Liver (tissue), 9 donors: ENCODE data around the gene POMT1. TPM values are rescaled to one million over a fixed set of nuclear protein-coding genes. Genes with fewer than 3 reads are reported as not detected.

Experiments
- DNase-seq: peaks from one replicate; pipeline ENCODE4 v3.0.0-alpha.2; 2017; ENCODE audit warnings: low spot score
- H3K27ac ChIP-seq, 2 donors: one replicate each; pipeline ENCODE4 v1.7.0; 2013; ENCODE audit warnings: inconsistent platforms in 2 of 2, low read length in 2 of 2, control low read depth in 1 of 2, low read depth in 1 of 2, mild to moderate bottlenecking in 1 of 2
- H3K27me3 ChIP-seq, 4 donors: one replicate each; pipeline versions ENCODE4 v1.6.1 to v1.7.0; 2013; ENCODE audit warnings: low read length in 3 of 4, inconsistent platforms in 1 of 4, mild to moderate bottlenecking in 1 of 4, moderate library complexity in 1 of 4; ENCODE audit not compliant: control insufficient read depth in 4 of 4, insufficient read depth in 4 of 4
- H3K36me3 ChIP-seq, 4 donors: one replicate each; pipeline versions ENCODE4 v1.6.1 to v1.7.0; 2013; ENCODE audit warnings: low read length in 3 of 4, mild to moderate bottlenecking in 3 of 4, low read depth in 1 of 4, moderate library complexity in 1 of 4; ENCODE audit not compliant: control insufficient read depth in 4 of 4, insufficient read depth in 3 of 4
- H3K4me1 ChIP-seq, 4 donors: one replicate each; pipeline versions ENCODE4 v1.6.1 to v1.7.0; 2013; ENCODE audit warnings: low read length in 3 of 4, mild to moderate bottlenecking in 3 of 4, moderate library complexity in 1 of 4; ENCODE audit not compliant: control insufficient read depth in 4 of 4, insufficient read depth in 4 of 4
- H3K4me3 ChIP-seq, 3 donors: one replicate each; pipeline versions ENCODE4 v1.6.1 to v1.7.0; 2013; ENCODE audit warnings: low read length in 3 of 3, control low read depth in 1 of 3, low read depth in 1 of 3, mild to moderate bottlenecking in 1 of 3
- H3K9ac ChIP-seq, 2 donors: one replicate each; pipeline ENCODE4 v1.7.0; 2013; ENCODE audit warnings: low read length in 2 of 2, mild to moderate bottlenecking in 2 of 2, moderate library complexity in 2 of 2, control low read depth in 1 of 2, low read depth in 1 of 2
- H3K9me3 ChIP-seq, 4 donors: one replicate each; pipeline versions ENCODE4 v1.6.1 to v1.7.0; 2013; ENCODE audit warnings: low read length in 3 of 4; ENCODE audit not compliant: control insufficient read depth in 4 of 4
- ATF3 ChIP-seq: IDR thresholded peaks from 2 replicates; pipeline ENCODE4 v1.6.1; 2016; ENCODE audit warnings: antibody characterized with exemption
- CTCF ChIP-seq: fragments of 150-350 bp; IDR thresholded peaks from 2 replicates; pipeline ENCODE4 v1.5.1; 2017; ENCODE audit warnings: improper control_type of control experiment, low read depth, low read length; ENCODE audit not compliant: missing input control
- EGR1 ChIP-seq, 2 donors: IDR thresholded peaks; 2 replicates each; pipeline ENCODE4 v1.6.1; 2016 to 2018; ENCODE audit warnings: antibody characterized with exemption in 2 of 2, low read depth in 2 of 2
- FOXA1 ChIP-seq: IDR thresholded peaks from 2 replicates; pipeline ENCODE4 v1.6.1; 2016; ENCODE audit warnings: antibody characterized with exemption
- FOXA2 ChIP-seq: IDR thresholded peaks from 2 replicates; pipeline ENCODE4 v1.6.1; 2016; ENCODE audit warnings: antibody characterized with exemption
- GABPA ChIP-seq, 2 donors: IDR thresholded peaks in 1 of 2; conservative IDR thresholded peaks in 1 of 2; 2 replicates each; pipeline ENCODE4 v1.6.1; 2016; ENCODE audit warnings: antibody characterized with exemption in 2 of 2, mild to moderate bottlenecking in 1 of 2, moderate library complexity in 1 of 2
- HNF4A ChIP-seq, 2 donors: conservative IDR thresholded peaks; 2 replicates each; pipeline ENCODE4 v1.6.1; 2016; ENCODE audit warnings: antibody characterized with exemption in 2 of 2, mild to moderate bottlenecking in 2 of 2
- HNF4G ChIP-seq: IDR thresholded peaks from 2 replicates; pipeline ENCODE4 v1.6.1; 2016; ENCODE audit warnings: antibody characterized with exemption
- JUND ChIP-seq, 2 donors: IDR thresholded peaks; 2 replicates each; pipeline ENCODE4 v1.6.1; 2016; ENCODE audit warnings: antibody characterized with exemption in 2 of 2
- MAX ChIP-seq: IDR thresholded peaks from 2 replicates; pipeline ENCODE4 v1.6.1; 2016; ENCODE audit warnings: antibody characterized with exemption
- NR2F2 ChIP-seq: IDR thresholded peaks from 2 replicates; pipeline ENCODE4 v1.6.1; 2016; ENCODE audit warnings: antibody characterized with exemption
- RAD21 ChIP-seq, 2 donors: IDR thresholded peaks; 2 replicates each; pipeline ENCODE4 v1.6.1; 2016; ENCODE audit warnings: antibody characterized with exemption in 2 of 2, mild to moderate bottlenecking in 2 of 2
- RXRA ChIP-seq, 2 donors: IDR thresholded peaks; 2 replicates each; pipeline ENCODE4 v1.6.1; 2017 to 2018; ENCODE audit warnings: antibody characterized with exemption in 2 of 2, mild to moderate bottlenecking in 1 of 2
- SP1 ChIP-seq: IDR thresholded peaks from 2 replicates; pipeline ENCODE4 v1.6.1; 2018; ENCODE audit warnings: antibody characterized with exemption, mild to moderate bottlenecking
- TAF1 ChIP-seq: conservative IDR thresholded peaks from 2 replicates; pipeline ENCODE4 v1.6.1; 2016; ENCODE audit warnings: antibody characterized with exemption, mild to moderate bottlenecking
- YY1 ChIP-seq: IDR thresholded peaks from 2 replicates; pipeline ENCODE4 v1.6.1; 2016; ENCODE audit warnings: antibody characterized with exemption, mild to moderate bottlenecking
- ZBTB33 ChIP-seq: IDR thresholded peaks from 2 replicates; pipeline ENCODE4 v1.6.1; 2016; ENCODE audit warnings: antibody characterized with exemption
- WGBS: extraction: QIAGEN DNeasy Blood & Tissue Kit; methylation state at CpG from one replicate; pipeline ENCODE4 v1.1.7; 2013; 5-methylcytosine and 5-hydroxymethylcytosine counted together
- polyA plus RNA-seq, 2 donors: library from polyadenylated mRNA; stranded (reverse) in 1 of 2; unstranded in 1 of 2; fragments of 200-250 nt in 1 of 2; fragments of >200 nt in 1 of 2; fragmentation: Nextera tagmentation in 1 of 2; extraction: Ambion mirVana in 1 of 2; gene quantifications; one replicate each; pipeline versions ENCODE4 v1.2.1 to v1.2.3, GENCODE V29; 2013 to 2015
- total RNA-seq, 2 donors: library from RNA; depleted of rRNA; stranded (reverse); fragments of >200 nt; gene quantifications; one replicate each; pipeline ENCODE4 v1.2.3, GENCODE V29; 2014
- donor health status: healthy.
- donor health status: healthy.
- donor health status: healthy.
- donor health status: healthy.
- donor health status: healthy.

POMT1 gene
- total and polyA plus RNA-seq, 4 donors: 11.2 to 14.2 (median 11.6) TPM

GRCh38 chr9:131475956-131476776 lies 26.6 kb upstream of the POMT1 start:
- TF ChIP-seq SP1 (no peak), HNF4A (conservative IDR thresholded peaks at IDR 0.05) (no peak), YY1 (no peak), FOXA2 (no peak), TAF1 (no peak), ATF3 (no peak), CTCF (peak; percentile 18), RAD21 (IDR thresholded peaks at IDR 0.05) (peak; percentile 9 to 53), RXRA (IDR thresholded peaks at IDR 0.05) (no peak), ZBTB33 (no peak), FOXA1 (no peak), NR2F2 (no peak), EGR1 (IDR thresholded peaks at IDR 0.05; ENCODE audit: low read depth in 2 of 2) (no peak), GABPA (IDR thresholded peaks at IDR 0.05 in 1 of 2, conservative IDR thresholded peaks at IDR 0.05 in 1 of 2) (no peak), JUND (IDR thresholded peaks at IDR 0.05) (no peak), HNF4G (no peak)
- Histone ChIP-seq H3K36me3 (peaks cover 33 to 88% (median 65%) of the 10 kb centered on the region in 4 donors), H3K9me3 (no peaks in the 10 kb centered on the region), H3K4me3 (no peak overlapping the region), H3K9ac (no peak overlapping the region), H3K27me3 (no peaks in the 10 kb centered on the region), H3K27ac (no peak overlapping the region), H3K4me1 (no peaks in the 10 kb centered on the region)
- no peak for DNase-seq
- 92% methylated on average over 40 of the region's 40 CpGs for WGBS

GRCh38 chr9:131476777-131477345 lies 25.9 kb upstream of the POMT1 start:
- no peak overlapping the region for H3K27ac ChIP-seq
- 70% methylated on average over 18 of the region's 18 CpGs for WGBS

More at GRCh38 chr9:131476777-131477345, 25.9 kb upstream of the POMT1 start:
- H3K4me1 ChIP-seq: no peaks in the 10 kb centered on the region
- H3K9ac ChIP-seq: no peak overlapping the region
- H3K9me3 ChIP-seq: no peaks in the 10 kb centered on the region
- H3K4me3 ChIP-seq: no peak overlapping the region
- DNase-seq: no peak
- no peaks in the 10 kb centered on the region for H3K27me3 ChIP-seq
- no peak for TF ChIP-seq RXRA (IDR thresholded peaks at IDR 0.05)
- TF ChIP-seq EGR1 (IDR thresholded peaks at IDR 0.05; ENCODE audit: low read depth in 2 of 2): no peak
- no peak for TF ChIP-seq NR2F2
- no peak for TF ChIP-seq MAX
- peaks cover 36 to 88% (median 63%) of the 10 kb centered on the region in 4 donors for H3K36me3 ChIP-seq
